DMS114 treated with DMSO at 0.1 percent for 48 hours (cell line): ENCODE measurements around the gene S1PR5.
"Not testable (repeated sequence)": the region's sequence is repeated elsewhere in the genome, so short reads cannot be mapped to it uniquely, and the experiment has no call there.

ENCODE experiments used
- DNase-seq: peaks from one replicate; lab custom pipeline; 2025; ENCODE audit not compliant: unreplicated experiment; lab: John Stamatoyannopoulos, UW

The S1PR5 gene, protein sequence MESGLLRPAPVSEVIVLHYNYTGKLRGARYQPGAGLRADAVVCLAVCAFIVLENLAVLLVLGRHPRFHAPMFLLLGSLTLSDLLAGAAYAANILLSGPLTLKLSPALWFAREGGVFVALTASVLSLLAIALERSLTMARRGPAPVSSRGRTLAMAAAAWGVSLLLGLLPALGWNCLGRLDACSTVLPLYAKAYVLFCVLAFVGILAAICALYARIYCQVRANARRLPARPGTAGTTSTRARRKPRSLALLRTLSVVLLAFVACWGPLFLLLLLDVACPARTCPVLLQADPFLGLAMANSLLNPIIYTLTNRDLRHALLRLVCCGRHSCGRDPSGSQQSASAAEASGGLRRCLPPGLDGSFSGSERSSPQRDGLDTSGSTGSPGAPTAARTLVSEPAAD

GRCh38 chr19:10517361-10517759 lies at the start of gene S1PR5:
Gene S1PR5, minus strand, starts transcription at chr19:10517447. Its CDS starts 2,436 bp downstream, at chr19:10515011.
- DNase-seq = no peak

- no peak for DNase-seq
These were observed 49.6 kb upstream of the S1PR5 start for GRCh38 chr19:10566658-10567410.

GRCh38 chr19:10566408-10566657 lies 49.1 kb upstream of the S1PR5 start:
- no peak for DNase-seq

DNA sequence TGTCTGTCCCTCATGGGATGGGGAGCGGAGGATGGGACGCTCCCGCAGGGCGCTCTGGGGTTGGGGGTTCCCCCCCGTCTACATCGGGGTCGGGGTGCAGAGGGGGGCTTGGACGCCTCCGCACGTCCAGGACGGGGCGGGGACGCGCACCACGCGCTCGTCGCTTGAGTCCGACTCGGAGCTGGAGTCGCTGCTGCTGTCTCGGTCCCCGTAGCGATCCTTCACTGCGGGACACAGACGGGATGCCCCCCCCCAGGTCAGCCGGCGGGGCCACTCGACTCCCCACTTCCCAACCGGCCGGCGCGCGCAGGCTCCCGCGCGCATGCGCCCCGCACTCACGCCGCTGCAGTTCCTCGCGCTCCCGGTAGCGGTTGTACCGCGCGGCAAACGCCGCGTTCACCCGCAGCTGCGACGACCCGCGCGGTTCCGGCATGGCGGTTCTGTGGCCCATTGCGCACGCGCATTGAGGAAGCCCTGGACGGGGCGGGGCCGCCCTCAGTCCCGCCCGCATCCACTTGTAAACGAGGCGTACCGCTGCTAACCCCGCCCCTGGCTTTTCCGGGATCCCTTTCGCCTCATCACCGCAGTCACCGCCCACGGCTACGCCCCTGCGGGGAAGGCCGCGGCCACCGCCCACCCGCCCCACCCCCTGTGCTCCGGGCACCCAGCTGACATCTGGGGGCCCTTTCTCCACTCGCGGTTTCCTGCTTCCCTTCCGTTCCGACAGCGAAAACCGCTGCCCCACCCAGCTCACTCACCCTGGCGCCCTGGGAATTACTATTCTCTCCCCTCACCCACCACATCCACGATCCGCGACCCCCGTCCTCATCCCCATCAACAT lies 48.5 kb upstream of the S1PR5 start, which contains the start of gene KRI1:
TSS of gene KRI1 (minus strand) at position 444 of the 841 bp plus-strand sequence. CDS start at position 433, 11 bp downstream.
- peak; percentile 89 for DNase-seq

DNA sequence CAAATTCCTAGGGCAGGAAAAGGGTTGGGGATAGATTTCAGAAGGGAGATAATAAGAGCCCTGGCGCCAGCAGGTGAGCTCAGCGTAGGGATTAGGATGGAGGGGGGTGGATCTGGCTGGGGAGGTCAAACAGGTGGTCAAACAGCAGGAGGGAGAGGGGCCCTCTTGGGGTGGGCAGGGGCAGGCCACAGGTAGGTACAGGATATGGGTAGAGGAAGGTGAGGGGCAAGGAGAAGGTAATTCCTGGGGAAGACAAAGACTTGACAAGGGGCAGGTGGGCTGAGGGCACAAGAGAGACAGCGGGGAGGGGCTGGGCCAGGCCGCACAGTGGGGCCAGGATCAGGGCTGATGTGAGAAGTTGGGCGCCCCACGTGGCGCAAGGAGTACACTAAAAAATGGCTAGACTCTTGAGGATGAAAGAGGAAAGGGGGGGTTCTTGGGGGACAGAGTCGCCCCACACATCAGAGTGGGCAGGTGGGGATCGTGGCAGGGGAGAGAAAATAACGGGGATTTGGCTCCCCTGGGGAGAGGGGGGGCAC lies 47.9 kb upstream of the S1PR5 start:
- no peak for DNase-seq

- DNase-seq = no peak
These were observed 45.4 kb upstream of the S1PR5 start for GRCh38 chr19:10562609-10563008.

DNA sequence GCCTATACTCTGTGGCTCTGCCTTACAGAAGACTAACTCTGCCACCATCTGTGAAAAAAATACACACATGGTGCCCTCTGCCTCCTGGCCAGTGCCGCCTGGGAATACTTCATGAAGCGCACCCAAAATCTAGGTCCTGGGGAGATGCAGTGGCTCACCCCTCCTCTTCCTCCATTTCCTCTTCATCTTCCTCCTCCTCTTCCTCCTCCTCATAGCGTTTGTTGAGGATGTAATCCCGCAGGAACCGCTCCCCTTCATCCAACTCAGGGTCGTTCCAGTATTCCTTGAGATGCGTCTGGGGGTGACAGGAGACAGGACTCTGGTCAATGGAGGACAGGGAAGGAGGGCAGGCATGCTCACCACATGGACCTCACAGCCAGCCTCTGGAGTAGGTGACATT lies 42.9 kb upstream of the S1PR5 start:
- no peak for DNase-seq

GRCh38 chr19:10557603-10558197 lies 40.5 kb upstream of the S1PR5 start:
- DNase-seq = no peak

GRCh38 chr19:10555610-10555973 lies 38.3 kb upstream of the S1PR5 start:
- no peak for DNase-seq

- no peak for DNase-seq
These were observed 37.7 kb upstream of the S1PR5 start for GRCh38 chr19:10554760-10555609.

- DNase-seq = no peak
These were observed 36.7 kb upstream of the S1PR5 start for GRCh38 chr19:10553943-10554381.

DNA sequence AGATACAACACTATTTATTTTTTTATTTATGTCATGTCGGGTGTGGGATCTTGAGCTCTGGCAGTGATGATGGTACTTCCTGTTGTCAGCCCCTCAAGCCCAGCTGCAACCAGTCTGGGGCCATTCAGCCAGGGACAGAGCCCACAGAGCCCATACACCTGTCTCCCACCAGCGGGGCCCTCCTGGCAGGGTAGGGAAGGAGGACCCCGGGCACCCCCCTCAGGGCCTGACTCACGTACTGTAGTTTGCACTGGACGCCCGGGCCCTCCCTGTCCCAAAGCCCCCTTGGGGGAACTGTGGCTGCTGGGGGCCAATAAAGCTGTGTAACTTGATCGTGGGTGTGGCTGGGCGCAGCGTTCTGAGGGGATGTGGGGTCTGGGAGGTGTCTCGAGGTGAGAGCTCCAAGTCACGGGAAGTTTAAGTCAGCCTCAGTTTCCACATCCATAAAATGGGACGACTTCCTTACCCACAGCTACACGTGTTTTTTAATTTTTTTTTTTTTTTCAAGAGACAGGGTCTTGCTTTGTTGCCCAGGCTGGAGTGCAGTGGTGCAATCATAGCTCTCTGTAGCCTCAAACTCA lies 35.9 kb upstream of the S1PR5 start:
- no peak for DNase-seq

- DNase-seq = no peak
These were observed 35.3 kb upstream of the S1PR5 start for GRCh38 chr19:10552510-10553053.

GRCh38 chr19:10551698-10552301 lies 34.6 kb upstream of the S1PR5 start:
- DNase-seq = no peak

GRCh38 chr19:10551006-10551405 lies 33.8 kb upstream of the S1PR5 start:
- DNase-seq = not testable (repeated sequence)

DNA sequence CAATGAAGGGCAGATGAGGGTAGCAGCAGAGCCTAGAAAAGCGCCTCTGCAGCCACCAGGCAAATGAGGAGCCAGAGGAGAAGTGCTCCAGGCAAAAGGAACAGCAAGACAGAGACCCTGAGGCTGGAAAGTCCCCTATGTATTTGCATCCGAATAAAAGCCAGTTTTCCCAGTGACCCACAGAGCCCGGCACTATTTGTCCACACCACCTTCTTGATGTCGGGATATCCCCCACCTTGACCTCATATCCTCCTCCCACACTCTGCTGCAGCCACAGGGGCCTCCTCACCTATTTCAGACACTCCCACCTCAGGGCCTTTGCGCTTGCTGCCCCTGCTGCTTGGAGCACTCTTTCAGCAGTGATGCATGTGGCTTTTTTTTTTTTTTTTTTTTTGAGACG lies 33.1 kb upstream of the S1PR5 start:
- no peak for DNase-seq

- no peak for DNase-seq
These were observed 32.5 kb upstream of the S1PR5 start for GRCh38 chr19:10549733-10550132.

- DNase-seq = no peak
These were observed 31.6 kb upstream of the S1PR5 start for GRCh38 chr19:10548746-10549276.

DNA sequence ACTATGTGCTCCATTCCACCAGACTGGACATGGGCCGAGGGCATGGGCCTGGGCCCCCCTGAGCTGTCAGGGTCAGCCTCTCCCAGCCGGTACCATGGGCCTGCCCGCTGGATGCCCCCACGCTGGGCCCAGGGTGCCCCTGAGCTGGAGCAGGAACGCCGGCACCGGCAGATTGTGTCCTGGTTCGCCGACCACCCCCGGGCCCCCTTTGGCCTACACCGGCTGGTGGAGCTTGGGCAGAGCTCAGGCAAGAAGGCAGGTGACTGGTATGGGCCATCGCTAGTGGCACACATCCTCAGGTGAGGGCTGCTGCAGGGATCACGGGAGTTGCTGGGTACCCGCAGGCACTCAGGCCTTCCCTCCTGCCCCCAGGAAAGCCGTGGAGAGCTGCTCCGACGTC lies 29.6 kb upstream of the S1PR5 start:
- DNase-seq = no peak
